ENCODE data around the gene DAB2IP. TPM values are rescaled to one million over a fixed set of nuclear protein-coding genes. Genes with fewer than 3 reads are reported as not detected.

The DAB2IP gene
- polyA plus RNA-seq, 1 donor (not counting 4 experiments of a cell fraction or from before 2014, with no cell fraction given) = 28.6 TPM

DNA sequence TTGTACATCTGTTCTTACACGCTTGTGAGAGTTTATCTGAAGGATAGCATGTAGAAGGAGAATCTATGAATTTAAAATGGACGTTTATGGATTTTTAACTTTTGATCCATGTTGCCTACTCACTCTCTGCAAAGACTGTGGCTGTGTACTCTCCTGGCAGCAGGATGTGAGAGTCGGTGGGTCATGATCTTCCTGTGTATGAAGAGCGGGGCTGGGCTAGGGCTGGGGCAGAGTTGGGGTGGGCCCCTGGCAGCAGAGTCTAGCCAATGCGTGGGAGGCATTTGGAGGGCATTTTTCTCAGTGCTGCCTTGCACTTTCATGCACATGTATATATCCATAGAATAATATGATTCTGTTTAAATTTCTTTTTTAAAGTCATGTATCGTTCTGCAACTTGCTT is 24.0 kb upstream of the DAB2IP start:
- no peaks in the 10 kb centered on the region for H3K4me1 ChIP-seq (ENCODE audit: control insufficient read depth, extremely low read depth, insufficient read depth, low read length)
- no peak overlapping the region for H3K27ac ChIP-seq (ENCODE audit: control insufficient read depth, insufficient read depth, low read length)
- no peaks in the 10 kb centered on the region for H3K79me2 ChIP-seq (ENCODE audit: control insufficient read depth, insufficient read depth, low read length)
- H3K9me3 ChIP-seq (ENCODE audit: control insufficient read depth, low read depth, low read length) = no peaks in the 10 kb centered on the region
- H2AFZ ChIP-seq (ENCODE audit: control insufficient read depth, low read length) = no peak overlapping the region
- no peaks in the 10 kb centered on the region for H3K36me3 ChIP-seq (ENCODE audit: control insufficient read depth in 2 of 2, extremely low read depth in 1 of 2, insufficient read depth in 2 of 2, low read length in 2 of 2)
- peaks cover 4% of the 10 kb centered on the region for H3K27me3 ChIP-seq (ENCODE audit: control insufficient read depth, extremely low read depth, insufficient read depth, low read length)
- FAIRE-seq (no peak), DNase-seq (ENCODE audit: low read depth, low spot score) (no peak)
- no peaks in the 10 kb centered on the region for H3K9me1 ChIP-seq (ENCODE audit: control insufficient read depth, extremely low read depth, insufficient read depth, low read length)
- no peak for TF ChIP-seq EZH2 (IDR thresholded peaks at IDR 0.05; ENCODE audit: low read length)
- TF ChIP-seq, protein P1, sequence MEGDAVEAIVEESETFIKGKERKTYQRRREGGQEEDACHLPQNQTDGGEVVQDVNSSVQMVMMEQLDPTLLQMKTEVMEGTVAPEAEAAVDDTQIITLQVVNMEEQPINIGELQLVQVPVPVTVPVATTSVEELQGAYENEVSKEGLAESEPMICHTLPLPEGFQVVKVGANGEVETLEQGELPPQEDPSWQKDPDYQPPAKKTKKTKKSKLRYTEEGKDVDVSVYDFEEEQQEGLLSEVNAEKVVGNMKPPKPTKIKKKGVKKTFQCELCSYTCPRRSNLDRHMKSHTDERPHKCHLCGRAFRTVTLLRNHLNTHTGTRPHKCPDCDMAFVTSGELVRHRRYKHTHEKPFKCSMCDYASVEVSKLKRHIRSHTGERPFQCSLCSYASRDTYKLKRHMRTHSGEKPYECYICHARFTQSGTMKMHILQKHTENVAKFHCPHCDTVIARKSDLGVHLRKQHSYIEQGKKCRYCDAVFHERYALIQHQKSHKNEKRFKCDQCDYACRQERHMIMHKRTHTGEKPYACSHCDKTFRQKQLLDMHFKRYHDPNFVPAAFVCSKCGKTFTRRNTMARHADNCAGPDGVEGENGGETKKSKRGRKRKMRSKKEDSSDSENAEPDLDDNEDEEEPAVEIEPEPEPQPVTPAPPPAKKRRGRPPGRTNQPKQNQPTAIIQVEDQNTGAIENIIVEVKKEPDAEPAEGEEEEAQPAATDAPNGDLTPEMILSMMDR (optimal IDR thresholded peaks at IDR 0.05 in 1 of 3, IDR thresholded peaks at IDR 0.05 in 1 of 3, conservative IDR thresholded peaks at IDR 0.05 in 1 of 3; ENCODE audit: extremely low read depth in 1 of 3, insufficient read depth in 2 of 3, low read length in 3 of 3) = no peak
- H3K4me3 ChIP-seq (ENCODE audit: control insufficient read depth in 2 of 3, extremely low read depth in 1 of 3, insufficient read depth in 2 of 3, low read depth in 1 of 3, low read length in 3 of 3) = no peak overlapping the region
- no peak overlapping the region for H3K4me2 ChIP-seq (ENCODE audit: control insufficient read depth, extremely low read depth, insufficient read depth, low read depth, low read length)
- dilution Hi-C loops (cut with MboI; ENCODE audit: extremely low pct_ligation_motif_present, low sequenced_read_pairs) = no loop called here
- H3K9ac ChIP-seq (ENCODE audit: control insufficient read depth, extremely low read depth, insufficient read depth, low read length) = no peak overlapping the region
- peaks cover 2% of the 10 kb centered on the region for H4K20me1 ChIP-seq (ENCODE audit: control insufficient read depth, extremely low read depth, insufficient read depth, low read length)

DNA sequence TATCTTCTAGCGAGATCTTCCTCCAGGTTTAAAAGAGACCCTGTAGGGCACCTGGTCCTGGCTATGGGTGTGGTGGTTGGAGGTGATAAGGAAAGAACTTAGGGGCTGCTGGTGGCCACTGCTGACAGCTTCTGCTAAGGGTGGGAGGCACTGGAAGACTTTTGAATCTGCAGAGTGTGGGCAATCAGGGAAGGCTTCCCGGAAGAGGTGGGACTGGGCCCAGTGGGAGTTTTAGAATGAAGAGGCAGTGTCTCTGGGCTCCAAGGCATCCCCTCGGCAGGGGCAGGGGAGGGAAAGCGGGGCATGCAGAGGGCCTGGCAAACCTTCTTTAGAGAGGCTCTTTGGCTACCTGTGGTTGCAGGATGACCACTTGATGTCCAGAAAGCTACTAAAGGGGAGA is 23.0 kb upstream of the DAB2IP start:
- FAIRE-seq = no peak
- no peaks in the 10 kb centered on the region for H3K36me3 ChIP-seq (ENCODE audit: control insufficient read depth in 2 of 2, extremely low read depth in 1 of 2, insufficient read depth in 2 of 2, low read length in 2 of 2)
- peaks cover 2% of the 10 kb centered on the region for H4K20me1 ChIP-seq (ENCODE audit: control insufficient read depth, extremely low read depth, insufficient read depth, low read length)
- H3K4me3 ChIP-seq (ENCODE audit: control insufficient read depth in 2 of 3, extremely low read depth in 1 of 3, insufficient read depth in 2 of 3, low read depth in 1 of 3, low read length in 3 of 3) = no peak overlapping the region
- DNase-seq (ENCODE audit: low read depth, low spot score) = no peak
- H3K9me1 ChIP-seq (ENCODE audit: control insufficient read depth, extremely low read depth, insufficient read depth, low read length) = no peaks in the 10 kb centered on the region
- no peak overlapping the region for H2AFZ ChIP-seq (ENCODE audit: control insufficient read depth, low read length)
- H3K27me3 ChIP-seq (ENCODE audit: control insufficient read depth, extremely low read depth, insufficient read depth, low read length) = peaks cover 4% of the 10 kb centered on the region
- no peak overlapping the region for H3K27ac ChIP-seq (ENCODE audit: control insufficient read depth, insufficient read depth, low read length)
- no peaks in the 10 kb centered on the region for H3K9me3 ChIP-seq (ENCODE audit: control insufficient read depth, low read depth, low read length)
- TF ChIP-seq, protein P1 (optimal IDR thresholded peaks at IDR 0.05 in 1 of 3, IDR thresholded peaks at IDR 0.05 in 1 of 3, conservative IDR thresholded peaks at IDR 0.05 in 1 of 3; ENCODE audit: extremely low read depth in 1 of 3, insufficient read depth in 2 of 3, low read length in 3 of 3) = no peak
- no peak for TF ChIP-seq EZH2 (IDR thresholded peaks at IDR 0.05; ENCODE audit: low read length)
- H3K4me2 ChIP-seq (ENCODE audit: control insufficient read depth, extremely low read depth, insufficient read depth, low read depth, low read length) = no peak overlapping the region
- H3K79me2 ChIP-seq (ENCODE audit: control insufficient read depth, insufficient read depth, low read length) = no peaks in the 10 kb centered on the region
- dilution Hi-C loops (cut with MboI; ENCODE audit: extremely low pct_ligation_motif_present, low sequenced_read_pairs) = no loop called here
- no peaks in the 10 kb centered on the region for H3K4me1 ChIP-seq (ENCODE audit: control insufficient read depth, extremely low read depth, insufficient read depth, low read length)
- H3K9ac ChIP-seq (ENCODE audit: control insufficient read depth, extremely low read depth, insufficient read depth, low read length) = no peak overlapping the region
